Dedifferentiated amniotic fluid mesenchymal stem cell (primary cell): ENCODE data around the gene NDUFAF8.
A peak's percentile ranks its signal among the peaks of the same experiment; 100 is the strongest.

Experiments used
- DNase-seq: peaks from one replicate; pipeline ENCODE4 v3.0.0-alpha.2; 2016; ENCODE audit errors: extremely low spot score

Gene NDUFAF8

DNA sequence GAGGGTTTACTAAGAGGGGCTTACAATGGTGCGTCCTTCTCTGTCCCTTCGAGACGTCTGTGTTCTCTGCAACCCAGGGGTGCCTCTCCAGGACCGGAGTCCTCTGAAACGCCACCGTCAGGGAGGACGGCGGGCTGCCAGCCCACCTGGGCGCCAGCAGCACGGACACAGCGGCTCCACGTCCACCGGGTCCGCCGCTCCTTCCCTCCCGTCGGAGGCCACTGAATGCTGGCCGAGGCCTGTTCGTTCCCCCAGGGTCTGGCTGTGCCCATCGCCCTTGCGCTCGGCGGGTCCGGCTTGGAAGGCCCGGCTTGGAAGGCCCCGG lies 666 bp upstream of the NDUFAF8 start:
- DNase-seq, result no peak

- no peak for DNase-seq
Measured at GRCh38 chr17:81239714-81240555, 817 bp downstream of the NDUFAF8 start.

GRCh38 chr17:81240761-81241160 lies 1.6 kb downstream of the NDUFAF8 start:
- DNase-seq, result no peak

- DNase-seq, result no peak
Measured at GRCh38 chr17:81241203-81241602, 2.1 kb downstream of the NDUFAF8 start.

GRCh38 chr17:81241648-81242420 lies 2.7 kb downstream of the NDUFAF8 start:
- DNase-seq, result no peak

DNA sequence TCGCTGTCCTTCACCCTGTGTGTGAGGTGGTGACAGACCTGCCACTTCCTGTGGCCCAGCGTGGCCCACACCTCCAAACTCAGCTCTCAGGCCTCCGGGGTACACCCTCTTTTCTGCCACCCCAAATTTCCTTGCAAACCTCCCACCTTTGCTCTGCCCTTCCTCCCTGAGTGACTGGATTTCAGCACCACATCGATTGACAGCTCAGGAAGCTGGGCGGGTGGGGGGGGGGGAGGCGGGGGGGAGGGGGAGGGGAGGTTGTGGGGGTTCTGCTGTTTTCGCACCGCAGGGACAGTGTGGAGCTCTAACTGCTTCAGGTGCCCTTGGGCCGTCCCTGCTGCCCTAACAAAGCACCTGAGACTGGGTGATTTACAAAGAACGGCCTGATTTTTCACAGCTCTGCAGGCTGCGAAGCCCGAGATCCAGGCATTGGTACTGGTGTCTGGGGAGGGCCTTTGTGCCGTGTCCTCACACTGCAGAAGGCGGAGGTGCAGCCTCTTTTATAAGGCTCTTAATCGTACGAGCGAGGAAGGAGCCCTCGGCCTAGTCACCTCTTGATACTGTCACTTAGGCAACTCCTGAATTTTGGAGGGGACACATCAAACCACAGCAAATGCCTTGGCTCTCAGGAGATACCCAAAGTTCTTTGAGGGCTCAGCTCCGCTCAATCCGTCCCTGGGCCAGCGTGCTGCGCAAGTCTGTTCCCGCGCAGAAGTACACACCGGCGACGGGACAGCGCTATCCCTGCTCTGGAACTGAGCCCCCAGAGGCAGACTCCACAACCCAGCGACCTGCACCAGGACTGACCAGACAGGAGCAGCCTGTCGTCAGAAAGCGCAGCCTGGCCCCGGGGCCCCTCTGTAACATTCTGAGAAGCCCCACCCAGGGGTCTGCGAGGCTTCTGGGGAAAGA lies 3.6 kb downstream of the NDUFAF8 start:
- no peak for DNase-seq

DNA sequence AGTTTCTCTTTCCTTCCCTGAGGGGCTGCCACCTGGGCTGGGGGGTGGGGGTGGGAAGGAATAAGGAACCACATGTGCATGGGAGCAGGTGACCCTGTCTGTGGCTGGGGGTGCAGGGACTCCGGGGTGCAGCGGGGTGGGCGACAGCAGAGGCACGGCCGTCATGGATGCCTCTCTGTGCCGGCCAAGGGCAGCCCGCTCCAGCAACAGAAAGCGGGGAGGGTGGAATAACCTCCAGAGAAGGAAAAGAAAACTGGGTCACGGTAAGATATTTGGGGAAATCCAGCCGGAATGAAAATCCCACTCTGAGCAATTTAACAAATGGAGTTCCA lies 4.2 kb downstream of the NDUFAF8 start:
- DNase-seq, result no peak

DNA sequence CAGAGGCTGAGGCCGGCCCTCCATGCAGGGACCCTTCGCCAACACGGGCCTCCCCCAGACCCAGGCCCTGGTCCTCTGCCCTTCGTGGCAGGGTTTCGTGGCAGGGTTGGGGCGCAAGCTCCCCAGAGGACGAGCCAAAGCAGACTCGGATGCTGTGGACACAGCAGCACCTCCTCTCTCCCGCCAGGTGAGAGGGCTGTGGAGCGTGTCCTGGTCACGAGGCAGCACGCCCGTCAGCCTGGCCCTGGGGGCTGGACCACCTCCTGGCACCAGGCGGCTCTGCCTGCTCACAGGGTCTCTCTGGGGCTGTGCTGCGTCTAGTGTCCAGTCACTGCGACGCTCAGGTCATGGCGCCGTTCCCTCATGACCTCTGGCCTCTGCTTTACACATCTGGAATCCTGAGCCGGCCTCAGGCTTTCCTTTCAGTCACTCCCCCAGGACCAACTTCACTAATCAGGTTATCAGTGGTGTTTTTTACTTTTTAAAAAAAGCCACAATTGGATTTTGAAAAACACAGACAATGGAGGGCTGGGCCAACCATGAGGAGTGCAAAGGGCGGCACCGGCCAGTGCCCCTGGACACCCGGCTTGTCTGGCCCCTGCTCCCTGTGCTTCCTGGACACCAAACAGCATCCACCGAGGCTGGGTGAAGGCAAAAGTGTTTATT lies 5.4 kb downstream of the NDUFAF8 start:
- DNase-seq, result no peak

DNA sequence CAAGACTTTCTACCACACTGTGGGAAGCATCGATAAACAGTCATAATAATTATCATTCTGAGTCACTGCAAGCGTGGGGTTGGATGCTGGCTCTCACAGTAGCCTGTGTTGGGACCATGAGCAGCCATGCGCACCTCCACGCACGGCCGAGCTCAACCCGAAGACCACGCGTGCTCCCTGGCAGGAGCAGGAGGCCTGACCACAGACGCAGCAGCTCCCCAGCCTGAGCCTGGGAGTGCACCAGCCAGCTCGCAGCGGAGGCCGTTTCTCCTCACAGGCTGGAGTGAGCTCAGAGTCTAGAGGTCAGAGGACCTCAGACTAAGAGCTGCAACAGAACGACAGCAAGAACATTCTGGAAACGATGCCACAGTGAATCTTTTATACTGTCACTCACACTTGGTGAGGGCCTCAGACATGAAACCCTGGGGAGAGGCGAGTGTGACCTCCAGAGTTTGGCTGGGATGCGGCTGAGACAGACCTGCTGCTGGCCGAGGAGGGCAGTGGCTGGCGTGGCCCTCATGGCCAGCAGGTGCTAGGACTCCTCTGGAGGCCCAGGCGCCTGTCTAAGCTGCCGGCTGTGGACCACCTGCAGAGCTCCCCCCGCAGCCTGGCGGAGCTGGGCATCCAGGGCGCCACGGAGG lies 6.0 kb downstream of the NDUFAF8 start:
- no peak for DNase-seq

DNA sequence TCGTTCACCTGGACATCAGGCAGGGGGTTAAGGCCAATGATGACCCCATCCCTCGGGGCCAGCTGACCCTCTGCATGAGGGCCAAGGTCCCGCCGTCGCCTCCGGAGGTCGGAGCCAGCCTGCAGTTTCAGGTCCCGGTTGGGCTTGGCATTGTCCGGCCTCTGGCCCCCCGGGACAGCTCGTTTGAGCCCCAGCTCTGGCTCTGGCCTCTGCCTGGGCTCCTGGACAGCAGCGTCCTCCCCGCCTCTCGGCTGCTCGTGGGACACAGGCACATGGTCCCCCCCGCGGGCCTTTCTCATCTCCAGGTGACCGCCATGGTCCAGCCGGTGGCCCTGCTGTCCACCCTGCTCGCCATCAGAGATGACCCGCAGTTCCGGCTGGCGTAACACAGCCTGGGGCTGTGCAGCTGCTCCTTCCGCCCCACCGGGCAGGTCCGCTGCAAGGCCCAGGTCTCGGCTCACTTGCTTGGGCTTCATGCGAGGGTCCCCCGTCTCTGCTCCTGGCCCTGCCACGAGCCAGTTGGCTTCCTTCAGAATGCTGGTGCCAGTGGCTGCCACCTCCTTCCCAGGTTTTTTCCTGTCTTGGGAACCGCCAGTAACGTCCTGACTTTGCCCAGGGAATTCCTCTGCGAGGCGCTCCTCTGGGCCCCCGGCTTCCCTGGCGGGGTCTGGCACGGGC lies 6.7 kb downstream of the NDUFAF8 start:
- DNase-seq, result no peak

- DNase-seq, result no peak
Measured at GRCh38 chr17:81246343-81246670, 7.2 kb downstream of the NDUFAF8 start.

DNA sequence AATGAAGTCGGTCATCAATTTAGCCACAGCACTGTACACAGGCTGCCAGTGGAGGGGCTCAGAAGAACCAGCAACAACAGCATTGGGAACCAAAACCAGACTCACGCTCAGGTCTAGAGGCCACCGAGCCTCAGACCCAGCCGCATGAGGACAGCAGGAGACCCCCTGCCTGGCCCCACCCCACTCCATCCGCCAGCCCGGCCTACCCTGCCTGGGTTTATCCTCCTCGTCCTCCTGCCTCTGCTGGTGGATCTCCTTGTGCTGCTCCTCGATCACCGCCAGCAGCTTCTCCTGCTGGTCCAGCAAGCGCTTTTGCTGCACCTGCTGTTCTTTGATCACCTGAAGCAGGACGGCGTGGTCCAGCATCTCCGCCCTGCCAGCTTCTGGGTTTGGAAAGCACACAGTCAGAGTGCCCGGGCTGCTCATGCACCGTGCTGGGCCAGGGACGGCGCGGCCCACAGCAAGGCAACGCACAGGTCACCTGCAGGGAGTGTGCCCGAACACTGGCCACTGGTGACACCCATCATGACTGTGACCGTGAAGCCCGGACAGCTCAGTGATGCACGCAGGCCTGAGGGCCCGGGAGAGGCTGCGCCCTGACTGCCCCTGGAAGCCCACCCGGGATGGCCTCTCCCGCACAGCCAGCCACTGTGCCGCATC lies 7.7 kb downstream of the NDUFAF8 start:
- DNase-seq, result no peak

GRCh38 chr17:81247339-81247990 lies 8.3 kb downstream of the NDUFAF8 start:
- no peak for DNase-seq

DNA sequence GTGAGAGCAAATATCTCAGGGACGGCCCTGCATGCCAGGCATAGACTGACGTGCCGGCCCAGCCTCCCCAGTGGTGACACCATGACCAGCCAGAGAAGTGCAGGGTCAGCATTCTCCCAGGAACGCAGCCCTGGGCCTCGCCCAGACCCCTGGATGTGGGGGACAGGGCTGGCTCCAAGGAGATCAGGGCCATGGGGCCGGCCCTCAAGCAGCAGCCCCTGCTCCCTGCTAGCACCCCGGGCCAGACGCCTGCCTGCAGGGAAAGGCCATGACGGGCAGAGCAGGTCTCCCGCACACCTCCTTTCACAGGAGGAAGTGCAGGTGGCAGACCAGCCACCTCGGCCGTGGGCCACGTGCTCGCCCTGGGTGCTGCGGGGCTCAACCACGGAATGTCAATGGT lies 9.5 kb downstream of the NDUFAF8 start:
- no peak for DNase-seq

DNA sequence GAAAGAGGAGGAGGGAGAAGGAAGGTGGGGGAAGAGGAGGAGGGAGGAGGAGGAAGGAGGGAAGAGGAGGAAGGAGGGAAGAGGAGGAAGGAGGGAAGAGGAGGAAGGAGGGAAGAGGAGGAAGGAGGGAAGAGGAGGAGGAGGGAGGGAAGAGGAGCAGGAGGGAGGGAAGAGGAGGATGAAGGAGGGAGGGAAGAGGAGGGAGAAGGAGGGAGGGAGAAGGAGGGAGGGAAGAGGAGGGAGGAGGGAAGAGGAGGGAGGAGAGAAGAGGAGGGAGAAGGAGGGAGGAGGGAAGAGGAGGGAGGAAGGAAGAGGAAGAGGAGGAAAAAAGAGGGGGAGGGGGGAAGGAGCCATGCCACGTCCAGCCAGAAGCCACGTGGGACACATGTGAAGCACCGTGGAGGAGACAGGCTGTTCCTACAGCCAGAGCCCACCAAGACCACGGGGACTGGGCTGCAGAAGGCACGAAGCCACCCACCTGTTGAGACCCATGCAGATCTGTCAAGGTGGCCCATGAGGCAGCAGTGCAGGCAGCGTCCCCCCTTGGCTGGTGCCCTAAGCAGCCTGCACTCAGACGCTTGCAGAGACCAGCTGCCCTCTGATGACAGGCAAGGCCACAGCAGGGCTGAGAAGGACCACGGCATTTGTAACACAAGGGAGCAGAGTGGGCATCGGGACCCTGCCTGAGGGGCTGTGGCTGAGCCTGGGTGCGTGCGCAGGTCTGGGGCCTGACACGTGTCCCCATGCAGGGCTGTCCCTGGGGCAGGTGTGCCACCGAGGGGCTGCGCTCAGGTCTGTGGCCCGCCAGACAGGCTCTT lies 10.3 kb downstream of the NDUFAF8 start:
- DNase-seq, result peak; percentile 19

GRCh38 chr17:81250286-81251093 lies 11.4 kb downstream of the NDUFAF8 start:
- no peak for DNase-seq

- DNase-seq, result no peak
Measured at GRCh38 chr17:81251094-81251708, 12.1 kb downstream of the NDUFAF8 start.
